Aorta (tissue), 5 donors: ENCODE results near the gene RANBP9. TPM values are rescaled to one million over a fixed set of nuclear protein-coding genes. Genes with fewer than 3 reads are reported as not detected.

Source experiments
- ATAC-seq: fragments of 200-7000 bp; cut with Tn5 transposase; one replicate; pipeline ENCODE4 v1.9.1; 2022; ENCODE audit warnings: moderate library complexity; ENCODE audit not compliant: low FRiP score
- DNase-seq, 2 donors: peaks; one replicate each; pipeline ENCODE4 v3.0.0-alpha.2; 2020
- H3K27ac ChIP-seq, 2 donors: one replicate each; pipeline ENCODE4 v1.5.1; 2013; ENCODE audit warnings: low read length in 2 of 2, mild to moderate bottlenecking in 2 of 2, moderate library complexity in 2 of 2, control low read depth in 1 of 2, inconsistent platforms in 1 of 2, low read depth in 1 of 2
- H3K27me3 ChIP-seq, 2 donors: one replicate each; pipeline ENCODE4 v1.6.1; 2013; ENCODE audit warnings: control low read depth in 1 of 2, low read length in 1 of 2, mild to moderate bottlenecking in 1 of 2, moderate library complexity in 1 of 2; ENCODE audit not compliant: insufficient read depth in 2 of 2, control insufficient read depth in 1 of 2
- H3K36me3 ChIP-seq, 2 donors: one replicate each; pipeline ENCODE4 v1.6.1; 2013; ENCODE audit warnings: control low read depth in 1 of 2, low read length in 1 of 2, mild to moderate bottlenecking in 1 of 2; ENCODE audit not compliant: insufficient read depth in 2 of 2, control insufficient read depth in 1 of 2
- H3K4me1 ChIP-seq, 2 donors: one replicate each; pipeline ENCODE4 v1.6.1; 2013; ENCODE audit warnings: low read length in 2 of 2, control low read depth in 1 of 2, mild to moderate bottlenecking in 1 of 2, moderate library complexity in 1 of 2; ENCODE audit not compliant: insufficient read depth in 2 of 2, control insufficient read depth in 1 of 2
- H3K4me3 ChIP-seq, 2 donors: one replicate each; pipeline ENCODE4 v1.5.1; 2013; ENCODE audit warnings: low read length in 2 of 2, control low read depth in 1 of 2, mild to moderate bottlenecking in 1 of 2
- H3K9me3 ChIP-seq: one replicate; pipeline ENCODE4 v1.6.1; 2013; ENCODE audit warnings: mild to moderate bottlenecking, low read length; ENCODE audit not compliant: control insufficient read depth
- WGBS, 2 donors: extraction: QIAGEN DNeasy Blood & Tissue Kit; methylation state at CpG; one replicate each; pipeline ENCODE4 v1.1.7; 2013; 5-methylcytosine and 5-hydroxymethylcytosine counted together
- intact Hi-C, 2 donors: fragments of 100-400 bp; cut with DNase I; formaldehyde crosslinking; loops; one replicate each; pipeline versions ENCODE4 v1.14.2 to v1.15.0; 2022
- long read RNA-seq, 2 donors: library from polyadenylated mRNA; unstranded; transcript quantifications; one replicate each; pipeline ENCODE4 v2.0.0, GENCODE V29; 2020 to 2021
- polyA plus RNA-seq, 2 donors: library from polyadenylated mRNA; stranded (reverse); fragments of 200-250 nt; gene quantifications; one replicate each; pipeline ENCODE4 v1.2.3, GENCODE V29; 2013
- total RNA-seq, 2 donors: library from RNA; stranded (reverse); fragmentation: NEBNext Ultra II Directional; extraction: Animal tissue kit (Norgen Biotek cat#: 25700); gene quantifications; one replicate each; pipeline ENCODE4 v1.2.1, GENCODE V29; 2021
- donor health status: healthy with polysubstance abuse.
- donor health status: Bipolar disorder and iron deficiency.
- donor health status: DM: no; HTN: no; CAD: no.
- donor health status: DM: no; HTN: no; CAD: no.
- donor health status: DM: yes; HTN: yes; CAD: no.

RANBP9 gene
- total RNA-seq (10 to 100 TPM; 53.2 to 64.5 TPM), polyA plus RNA-seq (10 to 100 TPM; 29.2 to 31.0 TPM)
- long read RNA-seq, donor 1, transcript RANBP9-201 (14 exons, 3,113 nt) = major isoform, 7 of 32 reads
- long read RNA-seq, donor 1, partial matches to known transcripts = 9 of 32 reads
- long read RNA-seq, donor 1, other reads (novel, unspliced or antisense) = 16 of 32 reads
- long read RNA-seq, donor 2, transcript RANBP9-201 (14 exons, 3,113 nt) = major isoform, 13 of 36 reads
- long read RNA-seq, donor 2, partial matches to known transcripts = 9 of 36 reads
- long read RNA-seq, donor 2, other reads (novel, unspliced or antisense) = 14 of 36 reads

DNA sequence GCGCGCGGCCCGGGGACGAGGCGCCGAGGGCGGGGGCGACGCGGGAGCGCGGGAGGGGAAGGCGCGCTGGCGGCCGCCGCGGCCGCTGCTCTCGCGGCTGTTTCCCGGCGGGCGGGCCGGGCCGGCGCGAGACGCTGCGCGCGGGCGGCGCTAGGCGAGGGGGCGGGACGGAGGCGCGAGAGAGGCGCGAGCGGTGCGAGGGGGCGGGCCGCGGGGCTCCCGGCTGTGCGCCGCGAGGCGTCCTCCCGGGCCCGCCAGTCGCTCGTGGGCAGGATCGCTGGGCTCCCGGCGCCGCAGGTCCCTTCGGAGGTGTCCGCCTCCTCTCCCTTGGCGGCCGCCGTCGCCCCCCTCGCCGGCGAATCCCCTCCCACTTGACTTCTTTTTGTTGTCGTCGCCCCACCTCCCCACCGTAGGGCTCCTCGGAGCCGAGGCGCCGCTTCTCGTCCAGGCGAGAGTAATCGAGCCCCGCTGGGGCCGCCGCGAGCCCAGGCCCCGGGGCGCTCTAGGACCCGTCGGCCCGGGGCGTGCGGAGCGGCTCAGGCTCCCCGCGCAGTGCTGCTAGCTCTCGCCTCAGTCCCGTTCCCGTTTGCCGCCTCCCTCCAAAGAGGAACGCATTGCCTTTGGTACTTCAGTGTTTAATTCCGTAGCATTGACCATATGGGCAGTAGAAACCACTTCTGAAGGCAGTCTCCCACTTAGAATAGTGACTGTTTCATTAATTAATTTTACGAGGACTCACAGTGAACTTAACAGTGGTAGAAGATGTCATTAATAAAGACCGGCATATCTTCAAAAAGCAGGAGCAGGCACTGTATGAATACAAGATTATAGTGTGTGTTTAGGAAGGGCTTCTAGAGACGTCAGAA, at the start of gene RANBP9:
RANBP9 (minus strand) TSS at position 103 of the 866 bp plus-strand sequence. CDS start 330 bp downstream, outside the sequence.
- H3K36me3 ChIP-seq = no peaks in the 10 kb centered on the region
- H3K27ac ChIP-seq = peak within 1 kb of the TSS; percentile 77 to 90
- H3K27me3 ChIP-seq = no peaks in the 10 kb centered on the region
- ATAC-seq (peak; percentile 96), DNase-seq (peak; percentile 93 to 95)
- 1% methylated on average over 51 to 102 of the region's 102 CpGs for WGBS, 2 donors
- intact Hi-C loops = loop anchor here (1.0 to 5.0 kb wide), 7 partner anchors 49 to 300 kb away; partner anchors contain the start of genes NOL7 (in 2 of the 2) and MCUR1 (in 1 of the 2)
- H3K4me3 ChIP-seq = peak within 1 kb of the TSS; percentile 96 to 99
- H3K4me1 ChIP-seq = no peaks in the 10 kb centered on the region
- no peaks in the 10 kb centered on the region for H3K9me3 ChIP-seq

DNA sequence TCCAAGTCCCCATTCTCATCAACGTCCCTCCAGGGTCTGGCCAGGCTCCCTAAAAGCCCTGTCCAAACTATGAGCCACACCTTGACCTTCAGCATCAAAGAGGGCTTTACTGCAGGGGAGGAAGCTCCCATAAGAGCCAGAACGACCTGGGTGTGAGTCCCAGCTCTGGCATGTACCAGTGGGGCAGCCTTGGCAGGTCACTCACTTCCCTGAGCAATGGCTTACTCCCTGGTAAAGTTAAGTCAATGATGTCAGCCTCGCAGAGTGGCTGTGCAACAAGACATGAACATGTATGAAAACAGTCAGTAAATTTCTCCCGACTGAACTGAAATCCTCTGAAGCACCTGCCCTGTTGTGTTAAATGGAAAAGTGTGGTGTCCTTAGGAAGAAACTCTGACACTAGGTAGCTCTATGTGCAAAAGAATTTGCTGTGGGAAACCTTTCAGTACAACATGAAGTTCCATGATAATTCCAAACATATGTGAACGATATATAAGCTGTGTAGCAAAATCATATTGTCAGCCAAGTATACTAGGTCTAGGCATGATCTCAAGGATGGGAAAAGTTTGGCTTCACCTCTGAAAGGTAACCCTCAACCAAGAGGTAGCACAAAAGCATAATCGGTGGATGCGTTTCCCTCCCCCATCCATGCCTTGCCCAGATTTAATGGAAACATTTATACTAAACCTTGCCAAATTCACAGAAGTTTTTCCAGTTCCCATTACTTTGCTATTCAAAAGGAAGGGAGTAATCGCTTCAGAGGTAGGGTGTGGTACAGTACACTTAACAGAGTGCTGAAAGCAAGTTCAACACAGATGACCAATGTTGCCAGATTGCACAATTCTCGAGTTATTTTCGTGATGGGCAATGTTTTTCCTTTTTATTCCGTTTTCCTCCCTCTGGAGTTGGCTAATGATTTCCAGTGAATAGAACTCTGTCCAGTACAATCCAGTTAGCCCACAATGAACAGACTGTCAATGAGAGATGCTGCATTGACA, 49.0 kb upstream of the RANBP9 start:
- Histone ChIP-seq H3K27ac (peak overlapping the region in 1 of 2 donors; percentile 34), H3K4me1 (peaks cover 1 to 5% of the 10 kb centered on the region in 2 donors), H3K4me3 (no peak overlapping the region), H3K27me3 (no peaks in the 10 kb centered on the region), H3K9me3 (no peaks in the 10 kb centered on the region), H3K36me3 (no peaks in the 10 kb centered on the region)
- 30 to 34% methylated on average over 11 of the region's 11 CpGs for WGBS, 2 donors
- DNase-seq (no peak), ATAC-seq (peak; percentile 87)
- intact Hi-C loops = loop anchor here (2.0 to 10.0 kb wide), 3 partner anchors 48 to 146 kb away; partner anchors contain the start of genes NOL7 (in 1 of the 2) and RANBP9 (in 1 of the 2)

DNA sequence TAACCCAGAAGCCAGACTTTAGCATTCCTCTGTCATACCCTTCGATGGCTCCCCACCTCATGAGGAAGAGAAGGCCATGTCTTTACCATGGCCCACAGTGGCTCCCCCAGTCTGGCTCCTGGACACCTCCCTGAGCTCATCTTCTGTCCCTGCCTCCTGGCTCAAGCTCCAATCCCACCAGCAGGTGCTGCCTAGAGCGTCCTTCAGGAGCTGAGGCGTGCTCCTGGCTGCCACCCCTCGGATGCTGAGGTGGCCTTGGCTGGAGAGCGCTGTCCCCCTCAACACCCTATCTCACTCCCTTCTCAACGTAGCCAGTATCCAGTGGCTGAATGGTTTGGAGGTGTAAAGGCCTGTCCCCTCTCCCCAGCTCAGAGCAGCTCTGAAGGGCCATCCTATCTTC, 47.4 kb upstream of the RANBP9 start:
- intact Hi-C loops = no loop called here
- no peak for DNase-seq
- Histone ChIP-seq H3K27ac (no peak overlapping the region), H3K4me3 (no peak overlapping the region), H3K36me3 (no peaks in the 10 kb centered on the region), H3K9me3 (no peaks in the 10 kb centered on the region), H3K4me1 (peaks cover 1 to 5% of the 10 kb centered on the region in 2 donors), H3K27me3 (no peaks in the 10 kb centered on the region)
- no peak for ATAC-seq
- WGBS, 2 donors = 98% methylated on average over 6 of the region's 6 CpGs

DNA sequence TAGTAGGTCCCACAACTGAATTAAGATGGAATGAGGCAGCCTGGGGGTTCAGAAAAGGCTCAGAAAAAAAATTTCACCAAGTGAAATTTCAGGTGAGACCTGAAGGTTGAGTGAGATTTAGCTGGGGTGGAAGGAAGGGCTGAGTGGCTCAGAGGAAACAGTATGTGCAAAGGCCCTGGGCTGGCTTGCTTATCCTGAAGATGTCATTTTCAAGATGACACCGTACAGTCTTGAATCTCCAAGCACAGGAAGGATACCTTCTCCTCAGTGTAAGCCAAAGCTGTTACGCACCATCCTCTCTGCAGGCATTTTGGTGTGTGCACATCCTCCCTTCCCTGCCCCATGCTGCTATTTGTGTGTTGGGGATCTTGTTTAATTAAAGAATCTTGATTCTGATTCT, 43.0 kb upstream of the RANBP9 start:
- no peak for DNase-seq
- H3K36me3 ChIP-seq = no peaks in the 10 kb centered on the region
- H3K27me3 ChIP-seq = no peaks in the 10 kb centered on the region
- H3K27ac ChIP-seq = no peak overlapping the region
- 94 to 95% methylated on average over 2 of the region's 2 CpGs for WGBS, 2 donors
- ATAC-seq = no peak
- intact Hi-C loops = no loop called here
- no peaks in the 10 kb centered on the region for H3K9me3 ChIP-seq
- H3K4me3 ChIP-seq = no peak overlapping the region
- H3K4me1 ChIP-seq = no peaks in the 10 kb centered on the region

DNA sequence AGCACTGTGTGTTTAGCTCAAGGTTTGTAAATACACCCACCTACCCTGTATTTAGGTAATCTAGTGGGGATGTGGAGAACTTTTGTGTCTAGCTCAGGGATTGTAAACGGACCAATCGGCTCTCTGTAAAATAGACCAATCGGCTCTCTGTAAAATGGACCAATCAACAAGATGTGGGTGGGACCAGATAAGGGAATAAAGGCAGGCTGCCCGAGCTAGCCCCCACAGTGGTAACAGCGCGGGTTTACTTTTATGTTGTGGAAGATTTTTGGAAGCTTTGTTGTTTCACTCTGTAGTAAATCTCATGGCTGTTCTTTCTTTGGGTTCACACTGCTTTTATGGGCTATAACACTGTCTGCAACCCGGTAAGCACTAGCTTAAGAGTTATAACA, 32.1 kb upstream of the RANBP9 start:
- intact Hi-C loops = no loop called here
- DNase-seq = no peak
- 95 to 97% methylated on average over 7 of the region's 7 CpGs for WGBS, 2 donors
- no peaks in the 10 kb centered on the region for H3K36me3 ChIP-seq
- no peak overlapping the region for H3K4me3 ChIP-seq
- no peak for ATAC-seq
- no peaks in the 10 kb centered on the region for H3K4me1 ChIP-seq
- H3K9me3 ChIP-seq = no peaks in the 10 kb centered on the region
- no peak overlapping the region for H3K27ac ChIP-seq
- no peaks in the 10 kb centered on the region for H3K27me3 ChIP-seq

DNA sequence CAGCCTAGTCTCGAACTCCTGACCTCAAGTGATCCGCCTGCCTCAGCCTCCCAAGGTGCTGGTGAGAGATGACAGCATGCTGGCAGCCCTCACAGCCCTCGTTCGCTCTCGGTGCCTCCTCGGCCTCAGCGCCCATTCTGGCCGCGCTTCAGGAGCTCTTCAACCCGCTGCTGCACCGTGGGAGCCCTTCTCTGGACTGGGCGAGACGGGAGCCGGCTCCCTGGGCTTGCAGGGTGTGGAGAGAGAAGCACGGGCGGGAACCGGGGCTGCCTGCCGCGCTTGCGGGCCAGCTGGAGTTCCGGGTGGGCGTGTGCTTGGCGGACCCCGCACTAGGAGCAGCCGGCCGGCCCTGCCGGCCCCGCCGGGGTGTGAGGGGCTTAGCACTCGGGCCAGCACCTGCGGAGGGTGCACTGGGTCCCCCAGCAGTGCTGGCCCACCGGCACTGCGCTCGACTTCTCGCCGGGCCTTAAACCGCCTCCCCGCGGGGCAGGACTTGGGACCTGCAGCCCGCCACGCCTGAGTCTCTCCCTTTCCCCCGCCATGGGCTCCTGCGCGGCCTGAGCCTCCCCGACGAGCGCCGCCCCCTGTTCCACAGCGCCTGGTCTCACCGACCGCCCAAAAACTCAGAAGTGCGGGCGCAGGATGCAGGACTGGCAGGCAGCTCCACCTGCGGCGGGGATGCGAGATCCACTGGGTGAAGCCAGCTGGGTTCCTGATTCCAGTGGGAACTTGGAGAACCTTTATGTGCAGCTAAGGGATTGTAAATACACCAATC, 31.5 kb upstream of the RANBP9 start:
- no peak for ATAC-seq
- 56 to 75% methylated on average over 49 to 56 of the region's 56 CpGs for WGBS, 2 donors
- Histone ChIP-seq H3K4me3 (no peak overlapping the region), H3K9me3 (no peaks in the 10 kb centered on the region), H3K4me1 (no peaks in the 10 kb centered on the region), H3K27me3 (no peaks in the 10 kb centered on the region), H3K27ac (no peak overlapping the region), H3K36me3 (no peaks in the 10 kb centered on the region)
- intact Hi-C loops = no loop called here
- peak in 1 of 2 donors; percentile 75 for DNase-seq

DNA sequence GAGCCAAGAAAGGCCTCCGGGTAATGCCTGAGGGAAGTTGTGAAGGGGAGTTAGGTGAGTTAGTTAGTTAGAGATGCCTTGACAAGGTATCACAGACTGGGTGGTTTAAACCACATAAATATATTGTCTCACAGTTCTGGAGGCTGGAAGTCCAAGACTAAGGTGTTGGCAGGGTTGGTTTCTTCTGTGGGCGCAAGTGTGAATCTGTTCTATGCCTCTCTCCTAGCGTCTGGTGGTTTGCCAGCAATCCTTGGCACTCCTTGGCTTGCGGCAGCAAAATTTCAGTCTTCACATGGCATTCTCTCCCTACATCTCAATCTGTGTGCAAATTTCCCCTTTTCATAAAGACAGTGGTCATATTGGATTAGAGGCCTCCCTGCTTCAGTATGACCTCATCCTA, 29.7 kb upstream of the RANBP9 start:
- intact Hi-C loops = no loop called here
- Histone ChIP-seq H3K4me1 (no peaks in the 10 kb centered on the region), H3K27ac (no peak overlapping the region), H3K9me3 (no peaks in the 10 kb centered on the region), H3K4me3 (no peak overlapping the region), H3K36me3 (no peaks in the 10 kb centered on the region), H3K27me3 (no peaks in the 10 kb centered on the region)
- ATAC-seq (no peak), DNase-seq (no peak)
- WGBS, 2 donors = 85 to 91% methylated on average over 4 of the region's 4 CpGs
